UCSD-AML1 (cell line): ENCODE data around the gene RAP1GAP.
"Not testable (repeated sequence)": the region's sequence is repeated elsewhere in the genome, so short reads cannot be mapped to it uniquely, and the experiment has no call there.

Source experiments
- DNase-seq: peaks from one replicate; lab custom pipeline; 2025; ENCODE audit not compliant: unreplicated experiment; lab: John Stamatoyannopoulos, UW

The RAP1GAP gene

DNA sequence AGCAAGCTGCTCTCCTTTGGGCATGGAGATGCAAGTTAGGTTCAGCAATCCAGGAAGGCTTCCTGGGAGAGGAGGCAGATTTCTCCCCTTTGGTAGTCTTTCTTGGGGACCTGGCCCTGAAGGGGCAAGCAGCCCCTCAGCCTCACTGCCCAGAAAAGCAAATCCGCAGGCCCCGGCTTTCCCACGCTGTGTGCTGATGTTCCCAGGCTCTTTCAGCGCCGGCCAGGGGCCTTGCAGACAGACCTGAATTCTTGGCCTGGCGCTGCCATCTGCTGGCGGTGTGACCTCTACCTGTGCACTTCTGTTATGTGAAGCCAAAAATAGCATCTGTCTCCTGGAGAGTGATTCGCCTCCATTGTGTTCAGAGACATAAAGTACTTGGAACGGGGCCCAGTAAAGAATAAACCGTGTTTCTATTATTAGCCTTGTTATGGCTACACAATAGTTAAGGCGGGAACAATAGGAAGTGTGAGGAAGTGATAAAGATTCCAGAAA lies 95.1 kb downstream of the RAP1GAP start:
- peak; percentile 64 for DNase-seq

DNA sequence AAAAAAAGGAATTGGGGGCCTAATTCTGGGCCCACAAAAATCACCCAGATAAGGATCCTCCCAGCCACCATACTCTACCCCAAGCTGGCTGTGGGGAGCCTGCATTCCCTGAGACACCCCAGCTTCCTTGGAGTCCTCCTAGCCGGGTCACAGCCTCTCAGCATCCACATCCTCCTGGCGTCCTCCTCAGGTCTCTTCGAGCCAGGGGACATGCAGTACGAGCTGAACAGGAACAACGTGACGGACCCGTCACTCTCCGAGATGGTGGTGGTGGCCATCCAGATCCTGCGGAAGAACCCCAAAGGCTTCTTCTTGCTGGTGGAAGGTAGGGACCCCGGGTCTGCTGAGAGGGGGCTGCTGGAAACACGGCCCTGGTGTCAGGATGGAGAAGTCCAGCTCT lies 95.7 kb downstream of the RAP1GAP start:
- DNase-seq, result no peak

GRCh38 chr1:21572735-21573277 lies 96.4 kb downstream of the RAP1GAP start:
- no peak for DNase-seq

- DNase-seq, result no peak
Observed at GRCh38 chr1:21572221-21572620, 96.9 kb downstream of the RAP1GAP start.

DNA sequence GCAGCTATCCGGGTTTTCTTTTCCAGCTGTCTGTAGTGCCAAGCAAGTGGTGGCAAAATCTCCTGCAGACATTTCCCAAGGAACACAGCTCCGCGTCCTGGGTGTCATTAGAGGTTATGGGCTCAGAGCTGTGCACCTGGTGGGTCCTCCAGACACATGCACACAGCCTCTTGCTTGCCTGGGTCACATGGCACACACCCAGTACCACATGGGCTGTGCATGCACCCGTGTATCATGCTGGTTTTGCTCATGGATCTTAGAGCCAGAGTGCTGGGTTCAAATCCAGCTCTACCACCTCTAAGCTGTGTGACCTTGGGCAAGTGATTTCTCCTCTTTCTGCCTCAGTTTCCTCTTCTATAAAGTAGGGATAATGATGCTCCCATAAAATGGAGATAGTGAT lies 98.3 kb downstream of the RAP1GAP start:
- no peak for DNase-seq

DNA sequence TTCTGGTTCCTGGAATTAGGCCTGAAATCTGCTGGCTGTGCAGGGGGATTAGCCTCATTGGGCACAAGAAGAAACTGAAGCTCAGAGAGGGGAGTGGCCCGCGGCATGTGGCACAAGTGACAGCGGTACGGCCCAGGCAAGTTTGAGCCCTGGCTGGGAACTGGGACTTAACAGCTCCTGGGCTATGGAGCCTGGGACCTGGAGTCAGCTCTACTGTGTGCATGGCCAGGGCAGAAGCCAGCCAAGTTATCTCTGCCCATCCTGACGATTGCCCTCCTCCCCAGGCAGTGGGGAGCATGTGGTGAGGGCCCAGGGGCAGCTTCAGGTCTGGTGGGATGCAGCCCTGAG lies 98.7 kb downstream of the RAP1GAP start:
- no peak for DNase-seq

- DNase-seq, result no peak
Observed at GRCh38 chr1:21569820-21570527, 99.2 kb downstream of the RAP1GAP start.

DNA sequence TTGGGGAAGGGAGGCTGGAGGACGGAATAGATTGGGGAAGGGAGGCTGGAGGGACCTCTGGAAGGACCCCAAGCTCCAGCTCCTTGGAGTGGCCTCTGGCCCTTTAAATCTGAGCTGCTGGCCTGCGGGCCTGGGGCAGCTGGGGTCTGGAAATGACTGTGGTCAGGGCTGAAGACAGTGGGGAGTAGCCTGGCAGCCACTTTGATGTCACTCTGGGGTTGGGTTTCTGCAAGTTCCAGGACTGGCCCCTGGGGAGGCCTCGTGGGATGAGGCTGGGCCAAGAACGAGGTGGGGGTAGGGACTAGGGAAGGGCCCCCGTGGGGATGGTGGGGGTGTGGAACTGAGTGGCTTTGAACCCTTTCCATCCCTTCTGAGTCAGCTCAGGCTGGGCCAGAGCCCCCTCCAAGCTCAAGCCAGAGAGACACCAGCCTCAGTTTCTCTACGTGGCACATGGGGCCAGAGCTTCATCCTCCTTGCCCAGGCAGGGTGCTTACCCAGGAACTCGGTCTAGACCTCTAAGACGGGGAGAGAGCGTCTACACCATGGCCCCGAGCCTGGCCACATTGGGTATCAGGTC lies 100.3 kb downstream of the RAP1GAP start:
- DNase-seq, result no peak

GRCh38 chr1:21568006-21568746 lies 101.0 kb downstream of the RAP1GAP start:
- DNase-seq, result no peak

DNA sequence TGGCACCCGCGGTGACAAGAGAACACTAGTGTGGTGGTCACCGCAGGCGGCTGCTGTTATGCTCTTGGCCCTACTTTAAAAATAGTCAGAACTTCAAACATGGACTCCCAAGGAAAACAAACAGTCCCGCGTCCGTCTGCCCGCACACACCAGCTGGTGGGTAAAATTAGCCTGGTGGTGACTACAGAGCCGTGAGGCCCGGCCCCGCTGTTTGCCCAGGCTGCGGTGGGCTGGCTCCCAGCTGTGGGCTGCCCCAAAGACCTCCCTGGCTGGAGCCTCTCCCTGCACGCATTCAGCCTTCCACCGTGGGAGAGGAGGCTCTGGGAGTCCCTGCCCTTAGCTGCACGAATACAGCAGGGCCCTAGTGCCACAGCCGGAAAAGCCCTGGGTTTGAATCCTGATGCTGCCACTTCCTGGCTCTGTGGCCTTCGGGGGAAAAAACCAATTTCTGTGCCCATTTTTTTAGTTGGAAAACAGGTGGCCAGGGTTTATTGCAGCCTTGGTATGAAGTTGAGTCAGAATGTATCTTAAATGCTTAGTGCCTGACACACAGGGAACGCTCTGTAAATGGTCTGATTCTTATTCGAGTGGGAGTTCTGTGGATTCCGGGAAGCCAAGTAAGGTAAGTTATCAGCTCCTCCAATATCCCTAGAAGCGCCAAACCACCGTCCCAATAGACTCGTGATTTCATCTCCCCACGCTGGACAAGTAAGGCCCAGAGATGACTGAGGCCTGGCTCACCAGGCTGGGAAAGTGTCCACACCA lies 101.7 kb downstream of the RAP1GAP start:
- DNase-seq, result no peak

- DNase-seq, result not testable (repeated sequence)
Observed at GRCh38 chr1:21566361-21566760, 102.8 kb downstream of the RAP1GAP start.

DNA sequence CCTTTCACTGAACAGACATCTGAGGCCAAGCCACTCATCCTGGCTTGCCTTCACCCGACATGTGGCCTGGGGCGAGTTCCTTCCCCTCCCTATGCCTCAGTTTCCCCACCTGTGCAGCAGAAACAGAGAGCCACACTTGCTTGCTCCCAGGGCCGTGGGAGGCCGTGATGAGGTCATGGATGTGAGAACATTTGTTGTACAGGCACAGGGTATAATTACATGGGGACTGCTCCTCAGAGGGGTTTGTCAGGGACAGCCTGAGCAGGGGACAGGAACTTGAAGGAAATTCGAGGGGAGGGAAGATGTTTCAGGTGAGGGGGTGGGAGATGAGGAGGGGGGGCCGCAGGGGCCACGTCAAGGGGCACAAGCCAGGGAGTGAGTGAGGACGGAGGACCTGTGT lies 103.9 kb downstream of the RAP1GAP start:
- DNase-seq, result no peak

- DNase-seq, result no peak
Observed at GRCh38 chr1:21564521-21565095, 104.5 kb downstream of the RAP1GAP start.

GRCh38 chr1:21563971-21564370 lies 105.2 kb downstream of the RAP1GAP start:
- no peak for DNase-seq

GRCh38 chr1:21562896-21563295 lies 106.3 kb downstream of the RAP1GAP start:
- no peak for DNase-seq

DNA sequence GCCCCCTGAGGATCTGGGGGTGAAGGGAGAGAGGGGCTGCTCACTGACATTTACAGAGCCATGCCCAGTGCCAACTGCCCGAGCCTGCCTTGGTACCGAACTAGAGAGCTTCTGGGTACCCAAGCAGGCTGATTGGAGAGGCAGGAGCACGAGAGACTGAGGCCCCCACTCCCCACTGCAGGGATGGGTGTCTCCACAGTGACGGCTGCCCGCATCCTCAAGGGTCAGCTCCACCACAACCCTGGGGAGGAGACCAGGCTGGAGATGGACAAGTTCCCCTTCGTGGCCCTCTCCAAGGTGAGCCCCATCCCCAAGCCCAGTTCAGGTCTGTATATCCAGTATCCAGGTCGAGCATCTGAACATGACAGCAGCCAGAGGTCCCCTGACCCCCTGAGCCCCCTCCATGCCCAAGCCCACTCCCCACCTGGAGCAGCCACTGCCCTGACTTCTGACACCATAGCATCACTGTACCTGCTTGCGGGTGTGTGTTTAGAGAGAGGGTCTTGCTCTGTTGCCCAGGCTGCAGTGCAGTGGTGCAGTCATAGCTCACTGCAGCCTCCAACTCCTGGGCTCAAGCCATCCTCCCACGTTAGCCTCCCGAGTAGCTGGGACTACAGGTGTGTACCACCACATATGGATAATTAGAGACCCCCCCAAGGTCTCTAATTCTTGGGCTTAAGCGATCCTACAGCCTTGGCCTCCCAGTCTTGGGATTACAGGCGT lies 108.1 kb downstream of the RAP1GAP start:
- DNase-seq, result no peak

DNA sequence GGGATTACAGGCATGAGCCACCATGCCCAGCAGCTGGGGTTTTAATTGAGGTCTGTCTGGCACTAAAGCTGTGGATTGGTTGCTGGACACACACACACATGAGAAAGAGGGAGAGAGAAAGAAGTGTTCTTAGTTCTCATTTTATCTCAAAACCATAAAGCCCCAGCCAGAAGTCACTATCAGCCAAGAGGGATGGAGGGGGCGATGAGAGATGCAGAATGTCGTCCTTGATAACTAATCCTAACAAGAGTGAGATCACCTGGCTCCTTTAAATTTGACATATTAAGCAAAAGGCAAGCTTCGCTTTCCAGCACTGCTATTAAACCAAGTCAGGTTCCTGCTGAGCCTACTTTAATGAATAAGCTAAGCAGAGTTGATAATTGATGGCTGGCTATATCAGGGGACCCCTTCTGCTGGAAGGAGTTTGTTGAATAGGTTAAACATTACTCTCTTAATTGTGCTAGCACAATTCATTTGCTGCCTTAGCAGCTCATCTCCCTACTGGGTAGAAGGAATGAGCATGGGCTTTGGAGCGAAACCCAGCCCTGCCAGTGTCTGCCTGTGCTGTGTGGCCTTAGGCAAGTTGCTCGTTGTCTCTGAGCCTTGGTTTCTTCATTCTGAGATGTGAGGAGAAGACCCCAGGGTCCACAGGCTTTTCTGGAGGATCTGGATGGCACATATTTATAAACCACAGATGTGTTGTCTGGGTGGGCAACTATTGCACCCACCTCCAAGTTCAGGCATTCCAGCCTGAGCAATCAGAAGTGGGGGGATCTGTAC lies 109.2 kb downstream of the RAP1GAP start:
- no peak for DNase-seq

DNA sequence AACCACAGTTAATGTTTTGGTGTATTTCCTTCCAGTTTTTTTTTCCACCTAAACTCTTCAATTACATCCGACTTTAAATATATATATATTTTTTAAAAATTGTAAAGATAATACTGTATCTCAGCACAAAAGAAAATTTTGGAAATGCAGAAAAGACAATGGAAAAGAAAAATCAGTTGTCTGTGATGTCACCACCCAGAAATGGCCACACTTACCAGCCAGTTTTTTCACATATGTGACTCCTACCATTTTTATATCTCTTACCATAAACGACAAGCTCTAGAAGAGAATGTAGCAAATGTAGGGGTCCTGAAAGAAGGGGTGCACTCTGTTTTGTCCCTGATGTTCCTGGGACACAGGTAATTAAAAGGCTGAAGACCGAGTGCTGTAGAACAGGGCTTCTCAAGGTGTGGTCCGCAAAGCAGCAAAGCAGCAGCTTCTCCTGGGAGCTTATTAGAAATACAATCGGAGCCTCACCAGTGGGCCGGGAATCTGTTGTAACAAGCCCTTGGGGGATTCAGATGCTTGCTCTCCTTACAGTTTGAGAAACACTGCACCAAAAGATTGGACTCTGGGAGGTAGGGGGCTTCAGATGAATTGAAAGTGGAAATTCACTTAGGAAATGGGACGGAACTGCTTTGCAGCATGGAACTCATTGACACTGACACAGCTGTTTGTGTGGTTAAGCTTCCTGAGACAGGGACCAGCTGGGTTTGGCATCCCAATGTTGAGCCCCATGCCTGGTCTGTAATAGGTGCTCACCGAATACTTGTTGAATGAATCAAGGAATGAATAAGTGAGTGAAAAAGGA lies 115.8 kb downstream of the RAP1GAP start:
- DNase-seq, result no peak

DNA sequence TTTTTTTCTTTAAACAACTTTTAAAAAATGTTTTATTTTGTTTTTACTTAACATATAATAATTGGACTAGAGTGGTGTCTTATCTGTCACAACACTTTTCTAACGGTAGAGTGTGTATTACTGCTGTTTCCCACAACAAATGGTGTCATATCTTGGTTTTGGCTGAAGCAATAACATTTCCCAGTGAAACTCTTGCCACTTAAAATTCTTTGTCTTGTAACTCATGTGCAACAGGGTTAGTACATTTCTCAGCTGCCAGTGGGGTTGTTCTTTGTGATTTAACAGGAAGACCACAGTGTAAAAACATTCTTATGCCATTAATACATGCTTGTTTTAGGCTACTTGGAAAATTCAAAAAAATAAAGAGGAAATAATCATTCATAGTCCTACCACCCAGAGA lies 116.4 kb downstream of the RAP1GAP start:
- no peak for DNase-seq
